Measurements from ENCODE around the gene EPC2. TPM values are rescaled to one million over a fixed set of nuclear protein-coding genes. Genes with fewer than 3 reads are reported as not detected.
A peak's percentile ranks its signal among the peaks of the same experiment; 100 is the strongest.

Gene EPC2
- total and polyA plus RNA-seq, 10 of the 15 experiments (the other 5 are each of a cell fraction or from before 2014, with no cell fraction given), result 2.0 to 16.5 (median 10.8) TPM

DNA sequence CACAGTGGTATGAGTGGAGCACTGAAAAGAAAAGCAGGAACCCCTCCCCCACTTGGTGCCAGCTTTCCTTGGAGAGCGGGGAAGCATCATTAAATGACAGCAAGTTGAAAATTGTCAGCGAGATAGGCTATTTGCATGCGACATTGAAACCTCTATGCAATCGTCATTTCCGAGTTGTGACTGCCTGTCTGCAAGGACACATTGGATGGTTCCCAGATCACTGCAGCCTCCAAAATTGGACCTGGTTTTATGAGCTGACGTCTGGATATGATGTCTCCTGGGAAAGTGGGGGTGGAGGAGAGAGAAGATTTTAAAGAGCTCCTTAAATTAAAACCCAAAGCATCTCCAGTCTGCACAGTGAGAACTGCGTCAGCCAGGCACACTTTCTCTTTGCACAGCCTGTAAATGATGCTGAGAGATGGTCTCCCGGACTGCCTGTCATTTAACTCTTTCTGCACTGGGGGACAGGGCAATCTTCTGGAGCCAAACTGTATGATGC is 172.7 kb downstream of the EPC2 start:
- Histone ChIP-seq H3K79me2 (ENCODE audit: control insufficient read depth, insufficient read depth, low read length) (no peaks in the 10 kb centered on the region), H4K20me1 (ENCODE audit: control insufficient read depth, insufficient read depth) (no peaks in the 10 kb centered on the region), H3K4me1 (ENCODE audit: control insufficient read depth, insufficient read depth, low read length) (peaks cover 16% of the 10 kb centered on the region), H3K4me2 (ENCODE audit: control insufficient read depth, insufficient read depth) (peak overlapping the region; percentile 60), H3K4me3 (peak overlapping the region; percentile 24; the same call in 1 of the 2 replicates), H3K27ac (ENCODE audit: control insufficient read depth, insufficient read depth) (no peak overlapping the region), H3K36me3 (ENCODE audit: control insufficient read depth in 2 of 2, insufficient read depth in 2 of 2, low read length in 1 of 2) (no peaks in the 10 kb centered on the region), H3K27me3 (replicated peaks in 1 of 2; ENCODE audit: control insufficient read depth in 2 of 2, insufficient read depth in 2 of 2, low read length in 1 of 2) (peaks cover 0 to 4% of the 10 kb centered on the region in 2 experiments; a peak in 2 of 4 replicates), H3K9ac (ENCODE audit: control insufficient read depth, insufficient read depth, low read length) (no peak overlapping the region), H3K9me3 (replicated peaks; ENCODE audit: control insufficient read depth, insufficient read depth, low read length) (no peaks in the 10 kb centered on the region), H2AFZ (ENCODE audit: control insufficient read depth, low read depth, low read length) (peak overlapping the region; percentile 69)
- ChIA-PET SMC1A (ENCODE audit: uncharacterized antibody, unreplicated experiment) (interaction anchor here (0.8 to 1.3 kb wide), 4 partner anchors 15 to 150 kb away, joined by 3 to 5 read pairs (median 3); no protein-coding TSS in a partner anchor), CTCF (no interaction called here), RAD21 (ENCODE audit: unreplicated experiment) (no interaction called here), POLR2A (interaction anchor here (0.6 kb wide), 1 partner anchor 14 kb away, joined by 3 read pairs; no protein-coding TSS in a partner anchor)
- intact Hi-C loops (cut with micrococcal nuclease; ENCODE audit: unreplicated experiment) (no loop called here), in situ Hi-C loops (cut with MboI) (no loop called here)
- 32% methylated on average over 8 of the region's 8 CpGs for WGBS (ENCODE audit: insufficient coverage, insufficient replicate concordance, low lambda C conversion rate, missing lambda C conversion rate)
- TF ChIP-seq POU2F2 (IDR thresholded peaks at IDR 0.05; ENCODE audit: borderline replicate concordance, low read depth, low read length) (peak; percentile 35; the same call in 1 of the 3 replicates), ASH2L (IDR thresholded peaks at IDR 0.05; ENCODE audit: borderline replicate concordance, low read depth) (no peak)
- DNase-seq (ENCODE audit: low read depth, low spot score), result no peak
- no peak for FAIRE-seq
- no peak for ATAC-seq
- no TSS peak for BruUV-seq (replicated peaks)

GRCh38 chr2:148819019-148819585 is 174.6 kb downstream of the EPC2 start:
- DNase-seq (ENCODE audit: low read depth, low spot score) (no peak), FAIRE-seq (no peak), ATAC-seq (no peak)
- Histone ChIP-seq H3K9me3 (replicated peaks; ENCODE audit: control insufficient read depth, insufficient read depth, low read length) (no peaks in the 10 kb centered on the region), H3K27me3 (replicated peaks in 1 of 2; ENCODE audit: control insufficient read depth in 2 of 2, insufficient read depth in 2 of 2, low read length in 1 of 2) (peaks cover 0 to 4% of the 10 kb centered on the region in 2 experiments; a peak in 2 of 4 replicates), H3K4me2 (ENCODE audit: control insufficient read depth, insufficient read depth) (no peak overlapping the region), H4K20me1 (ENCODE audit: control insufficient read depth, insufficient read depth) (no peaks in the 10 kb centered on the region), H3K4me3 (no peak overlapping the region), H2AFZ (ENCODE audit: control insufficient read depth, low read depth, low read length) (no peak overlapping the region), H3K4me1 (ENCODE audit: control insufficient read depth, insufficient read depth, low read length) (peaks cover 12% of the 10 kb centered on the region), H3K27ac (ENCODE audit: control insufficient read depth, insufficient read depth) (no peak overlapping the region), H3K79me2 (ENCODE audit: control insufficient read depth, insufficient read depth, low read length) (no peaks in the 10 kb centered on the region), H3K36me3 (ENCODE audit: control insufficient read depth in 2 of 2, insufficient read depth in 2 of 2, low read length in 1 of 2) (no peaks in the 10 kb centered on the region), H3K9ac (ENCODE audit: control insufficient read depth, insufficient read depth, low read length) (no peak overlapping the region)
- POLR2A ChIA-PET, result no interaction called here
- SMC1A ChIA-PET (ENCODE audit: uncharacterized antibody, unreplicated experiment), result no interaction called here
- TF ChIP-seq BHLHE40 (IDR thresholded peaks at IDR 0.05; ENCODE audit: borderline replicate concordance in 1 of 2, low read depth in 2 of 2, low read length in 1 of 2) (no peak), SMARCA5 (IDR thresholded peaks at IDR 0.05) (no peak), MYB (IDR thresholded peaks at IDR 0.05; ENCODE audit: borderline replicate concordance, low read depth, low read length) (no peak), EP300 (IDR thresholded peaks at IDR 0.05; ENCODE audit: borderline replicate concordance in 1 of 2, control insufficient read depth in 1 of 2, low read depth in 2 of 2, low read length in 2 of 2) (no peak), IKZF1 (conservative IDR thresholded peaks at IDR 0.05) (no peak), CHD4 (IDR thresholded peaks at IDR 0.05) (no peak), SREBF1 (IDR thresholded peaks at IDR 0.05; ENCODE audit: low read length) (no peak)
- RAD21 ChIA-PET (ENCODE audit: unreplicated experiment), result no interaction called here
- in situ Hi-C loops (cut with MboI) (no loop called here), intact Hi-C loops (cut with micrococcal nuclease; ENCODE audit: unreplicated experiment) (no loop called here)
- BruUV-seq (replicated peaks), result no TSS peak
- 48% methylated on average over 4 of the region's 4 CpGs for WGBS (ENCODE audit: insufficient coverage, insufficient replicate concordance, low lambda C conversion rate, missing lambda C conversion rate)
- CTCF ChIA-PET, result interaction anchor here (1.6 kb wide), 1 partner anchor 39 kb away, joined by 3 read pairs; no protein-coding TSS in a partner anchor
